ENCODE data around the gene SLC24A3.
A peak's percentile ranks its signal among the peaks of the same experiment; 100 is the strongest.

The SLC24A3 gene

DNA sequence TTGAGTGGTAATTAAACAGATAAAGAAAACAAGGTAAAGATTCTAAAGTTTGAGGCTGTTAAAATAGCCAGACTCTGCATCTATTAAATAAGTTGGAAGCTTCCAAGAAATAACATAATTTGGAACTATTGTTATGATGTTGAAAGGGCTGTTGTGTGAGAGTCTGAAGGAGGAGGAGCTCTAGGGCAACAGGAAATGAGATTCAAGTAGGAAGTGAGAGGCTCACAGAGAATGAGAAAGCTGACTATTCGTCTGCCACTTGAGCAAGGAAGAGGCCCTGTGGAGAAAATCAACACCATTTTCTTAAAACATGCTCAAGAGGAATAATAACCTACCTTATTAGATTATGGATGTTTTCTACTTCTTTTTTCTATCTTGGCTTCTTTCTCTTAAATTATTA, 185.2 kb downstream of the SLC24A3 start:
- peak; percentile 48 for DNase-seq

GRCh38 chr20:19401096-19401495, 188.7 kb downstream of the SLC24A3 start:
- DNase-seq: no peak

DNA sequence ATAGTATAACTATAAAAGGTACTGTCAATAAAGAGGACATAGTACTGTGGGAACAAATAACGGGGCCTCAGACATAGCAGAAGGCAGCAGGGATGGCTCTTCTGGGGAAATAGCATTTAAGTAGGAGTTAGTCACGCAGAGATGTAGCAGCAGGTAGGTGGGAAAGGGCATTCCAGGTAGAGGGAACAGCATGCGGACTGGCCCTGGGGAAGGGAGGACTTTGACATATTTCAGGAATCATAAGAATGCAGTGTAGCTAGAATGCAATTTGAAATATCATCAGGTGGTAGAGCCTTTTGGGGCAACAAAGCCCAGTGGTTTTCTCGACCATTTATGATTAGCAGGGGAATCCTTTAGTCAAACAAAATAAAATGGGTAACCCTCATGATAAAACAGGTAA, 191.1 kb downstream of the SLC24A3 start:
- no peak for DNase-seq

DNA sequence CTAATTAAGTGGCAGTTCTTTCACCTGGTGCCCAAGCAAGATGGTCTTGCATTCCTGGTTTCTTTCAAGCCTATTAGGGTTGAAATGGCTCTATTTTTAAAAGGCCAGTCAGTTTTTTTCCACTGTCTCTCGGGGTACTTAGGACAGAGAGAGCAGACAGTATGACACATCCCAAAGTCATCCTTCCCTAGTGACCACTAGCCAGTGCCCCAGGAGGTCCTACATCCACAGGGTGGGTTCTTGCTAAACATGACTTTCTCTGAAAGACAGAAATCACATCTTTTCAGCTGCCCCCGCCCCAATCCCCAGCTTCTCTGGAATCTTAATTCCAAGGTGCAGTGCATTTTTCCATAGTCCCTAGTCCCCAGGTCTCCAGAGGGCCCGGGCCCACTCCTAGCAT, 192.4 kb downstream of the SLC24A3 start:
- DNase-seq: no peak

GRCh38 chr20:19405958-19406357, 193.5 kb downstream of the SLC24A3 start:
- DNase-seq: no peak

DNA sequence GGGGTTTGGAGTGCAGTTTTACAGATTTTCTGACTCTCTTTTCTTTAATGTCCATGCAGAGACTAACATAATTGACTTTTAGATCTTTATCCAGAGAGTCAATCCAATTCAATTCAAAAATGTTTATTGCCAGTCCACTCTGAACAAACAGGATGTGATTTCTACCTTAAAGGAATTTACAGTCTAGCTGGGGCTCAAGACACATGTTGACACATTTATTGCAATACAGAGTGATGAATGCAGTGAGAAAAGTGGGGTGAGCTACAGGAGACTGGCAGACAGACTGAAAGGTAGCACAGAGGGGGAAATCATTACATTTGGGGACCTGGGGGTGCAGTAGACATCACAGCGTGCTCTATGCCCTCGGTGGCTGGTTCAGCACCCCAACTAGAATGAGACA, 193.9 kb downstream of the SLC24A3 start:
- no peak for DNase-seq

DNA sequence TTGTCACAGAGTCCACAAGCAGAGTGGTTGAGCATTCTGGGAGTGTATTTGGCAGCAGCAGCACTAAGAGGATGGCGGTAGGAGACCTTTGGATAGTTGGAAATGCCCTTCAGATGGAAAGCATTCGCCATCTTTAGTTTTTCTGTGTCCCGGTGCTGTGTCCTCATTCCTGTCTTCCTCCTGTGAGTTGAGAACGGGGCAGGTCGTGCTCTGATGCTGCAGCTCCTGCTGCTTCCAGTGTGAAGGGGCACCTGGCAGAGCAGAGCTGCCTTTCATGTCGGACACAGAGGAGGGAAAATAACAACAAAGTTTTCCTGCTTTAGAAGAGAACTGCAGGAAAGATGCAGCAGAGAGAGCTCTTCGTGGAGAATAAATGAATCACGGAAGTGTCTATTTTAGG, 194.8 kb downstream of the SLC24A3 start:
- DNase-seq: no peak

GRCh38 chr20:19407736-19408135, 195.3 kb downstream of the SLC24A3 start:
- no peak for DNase-seq

DNA sequence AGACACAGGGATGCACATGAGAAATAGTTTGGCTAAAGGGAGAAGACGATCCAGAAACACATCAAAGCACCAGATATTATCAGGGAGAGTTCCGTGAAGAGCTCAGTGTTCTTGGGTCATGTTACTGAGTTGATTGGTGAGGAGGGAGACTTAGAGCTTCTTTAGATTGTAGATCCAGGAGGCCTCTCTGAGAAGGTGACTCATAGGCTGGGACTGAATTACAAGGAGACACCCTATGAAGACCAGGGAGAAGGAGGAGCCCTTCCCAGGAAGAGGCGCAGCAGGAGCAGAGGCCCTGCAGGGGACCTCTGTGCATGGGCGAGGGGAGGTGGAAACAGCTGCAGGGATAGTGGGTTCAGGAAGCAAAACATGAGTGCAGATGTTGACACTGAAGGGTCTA, 196.5 kb downstream of the SLC24A3 start:
- DNase-seq: no peak

- no peak for DNase-seq
Measured at GRCh38 chr20:19411811-19412210, 199.4 kb downstream of the SLC24A3 start.

- DNase-seq: no peak
Measured at GRCh38 chr20:19412254-19412653, 199.8 kb downstream of the SLC24A3 start.

- no peak for DNase-seq
Measured at GRCh38 chr20:19414600-19414999, 202.2 kb downstream of the SLC24A3 start.

GRCh38 chr20:19415786-19416185, 203.3 kb downstream of the SLC24A3 start:
- no peak for DNase-seq

GRCh38 chr20:19416627-19417026, 204.2 kb downstream of the SLC24A3 start:
- no peak for DNase-seq

DNA sequence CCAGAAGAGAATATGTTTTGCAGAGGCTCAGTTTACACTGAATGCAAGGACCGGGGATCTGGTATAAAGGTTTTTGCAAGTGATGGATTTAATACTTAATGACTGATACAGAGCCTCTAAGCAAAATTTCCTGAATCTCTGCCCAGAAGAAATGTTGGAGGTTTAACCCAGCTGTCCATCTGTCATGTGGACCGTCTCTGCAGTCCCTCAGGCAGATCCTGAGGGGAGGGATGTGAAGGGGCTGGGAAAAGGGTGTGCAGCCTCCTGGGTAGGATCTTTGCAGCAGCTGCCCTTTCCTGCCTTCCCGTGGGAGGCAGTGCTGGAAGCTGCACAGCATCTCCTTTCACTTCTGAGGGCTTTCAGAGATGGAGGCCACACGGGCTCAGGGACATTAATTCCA, 207.0 kb downstream of the SLC24A3 start:
- no peak for DNase-seq

DNA sequence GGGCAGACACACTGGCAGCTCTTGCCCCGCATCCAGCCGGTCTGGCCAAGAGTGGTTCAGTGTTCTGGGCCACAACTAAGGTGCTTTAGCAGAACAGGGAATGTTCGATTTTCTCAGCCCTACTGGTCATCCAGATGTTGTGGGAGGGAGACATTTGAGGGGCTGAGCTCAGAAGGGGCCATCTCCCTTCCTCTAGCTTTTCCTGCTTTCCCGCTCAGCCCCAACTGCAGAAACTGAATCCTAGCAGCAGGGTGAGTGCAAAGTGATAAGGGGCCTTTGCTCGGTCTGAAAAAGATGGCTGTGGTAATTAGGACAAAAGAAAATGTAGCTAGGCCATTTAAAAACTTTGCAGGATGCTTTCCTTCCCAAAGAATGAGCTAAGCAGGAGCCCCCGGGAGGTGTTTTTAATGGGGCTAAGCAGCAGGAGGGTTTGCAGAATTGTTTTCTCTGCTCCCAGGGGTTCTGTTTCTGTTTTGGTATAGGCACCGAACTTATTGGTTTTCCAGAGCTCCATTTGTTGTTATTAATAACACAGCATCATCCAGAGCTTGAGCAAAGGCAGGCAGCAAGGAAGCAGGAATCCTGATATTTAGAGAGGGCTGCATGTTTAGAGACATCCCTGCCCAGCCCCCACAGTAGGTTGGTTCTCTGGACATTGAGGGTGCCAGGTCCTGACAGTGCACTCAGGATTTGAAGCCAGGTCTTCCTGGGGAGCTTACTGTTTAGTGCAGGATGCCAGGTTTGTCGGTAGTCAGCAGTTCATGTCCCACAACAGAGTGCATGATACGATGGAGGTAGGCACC, 210.9 kb downstream of the SLC24A3 start:
- DNase-seq: no peak

- DNase-seq: peak; percentile 36
Measured at GRCh38 chr20:19423900-19424620, 211.6 kb downstream of the SLC24A3 start.

GRCh38 chr20:19426356-19426755, 213.9 kb downstream of the SLC24A3 start:
- no peak for DNase-seq

- DNase-seq: no peak
Measured at GRCh38 chr20:19427480-19427879, 215.0 kb downstream of the SLC24A3 start.

DNA sequence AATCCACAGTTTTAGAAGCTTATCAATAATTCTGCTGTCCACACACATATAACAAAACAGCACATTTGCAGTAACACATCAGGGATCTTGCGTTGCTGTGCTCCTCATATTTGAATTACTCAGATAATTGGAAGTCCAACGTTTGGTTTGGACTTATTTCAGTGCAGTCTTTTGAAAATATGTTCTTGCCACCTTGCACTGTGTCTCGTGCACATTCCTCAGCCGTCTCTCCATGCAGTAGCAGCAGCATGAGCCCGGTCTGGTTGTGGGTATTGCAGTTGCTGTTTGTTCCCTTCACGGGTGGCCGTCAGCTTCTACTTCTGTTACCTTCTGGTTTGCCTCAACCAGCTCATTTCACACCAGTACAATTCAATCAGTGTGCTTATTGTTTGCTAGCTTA, 215.5 kb downstream of the SLC24A3 start:
- no peak for DNase-seq

DNA sequence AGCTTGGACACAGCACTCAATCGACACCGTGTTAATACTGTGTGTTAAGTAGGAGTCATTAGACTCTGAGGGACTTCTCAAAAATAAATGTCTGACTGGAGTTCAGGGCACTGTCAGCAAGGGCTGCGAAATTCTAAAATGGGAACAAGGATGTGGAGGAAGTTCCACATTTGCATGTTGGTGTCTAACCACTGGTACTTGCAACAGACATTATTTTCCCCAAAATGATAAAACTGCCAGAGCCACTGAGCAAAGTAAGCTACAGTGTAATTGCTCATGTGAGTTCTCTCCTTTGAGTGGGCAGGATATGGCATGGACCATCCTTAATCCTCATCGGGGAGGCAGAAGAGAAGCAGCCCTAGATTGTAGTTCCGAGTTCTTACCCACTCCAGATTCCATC, 215.9 kb downstream of the SLC24A3 start:
- DNase-seq: peak; percentile 86

DNA sequence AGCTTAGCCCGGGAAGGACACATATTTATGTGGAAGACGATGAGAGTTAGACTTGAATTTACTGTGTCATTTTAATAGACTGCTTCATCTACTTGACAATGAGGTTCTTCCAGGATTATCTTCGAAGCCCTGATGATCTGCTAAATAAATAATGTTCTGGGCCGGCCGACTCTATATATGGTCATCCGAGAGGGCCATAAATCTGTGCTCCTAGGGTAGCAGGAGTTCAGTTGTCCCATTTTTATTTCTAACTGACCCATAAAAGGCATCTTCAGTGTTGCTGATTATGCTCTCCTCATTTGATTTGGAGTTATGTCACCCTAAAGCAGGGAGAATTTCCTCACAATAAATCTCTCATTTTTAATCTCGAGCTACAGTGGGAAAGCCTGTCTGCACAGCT, 217.1 kb downstream of the SLC24A3 start:
- no peak for DNase-seq

DNA sequence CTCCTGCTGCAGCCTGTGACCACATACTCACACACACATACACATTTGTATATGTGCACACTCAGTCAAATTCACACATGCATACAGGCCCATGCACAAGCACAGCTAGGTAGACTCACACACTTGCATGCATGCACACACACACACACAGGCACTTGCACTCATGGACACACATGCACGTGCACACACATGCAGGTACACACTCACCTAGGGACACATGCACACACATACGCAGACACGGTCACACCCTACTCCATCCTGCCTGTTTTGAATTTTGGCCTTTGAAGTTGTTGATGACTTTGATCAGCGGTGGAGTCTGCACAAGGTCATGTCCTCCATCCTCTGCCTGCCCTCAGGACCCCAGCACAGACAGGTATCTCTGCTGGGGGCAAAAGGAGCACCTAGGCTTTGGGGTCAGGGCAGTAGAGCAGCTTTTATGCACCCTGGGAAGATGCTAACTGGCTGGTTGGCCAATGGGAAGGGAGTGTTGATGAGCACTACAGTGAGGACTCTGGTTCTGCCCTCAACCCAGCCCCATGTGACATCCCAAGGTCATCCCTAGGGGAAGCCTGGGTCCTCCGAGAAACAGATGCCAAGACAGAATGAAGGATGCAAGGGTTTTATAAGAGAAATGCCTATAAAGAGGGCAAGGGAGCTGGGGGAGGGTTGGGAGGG, 218.3 kb downstream of the SLC24A3 start:
- DNase-seq: no peak

DNA sequence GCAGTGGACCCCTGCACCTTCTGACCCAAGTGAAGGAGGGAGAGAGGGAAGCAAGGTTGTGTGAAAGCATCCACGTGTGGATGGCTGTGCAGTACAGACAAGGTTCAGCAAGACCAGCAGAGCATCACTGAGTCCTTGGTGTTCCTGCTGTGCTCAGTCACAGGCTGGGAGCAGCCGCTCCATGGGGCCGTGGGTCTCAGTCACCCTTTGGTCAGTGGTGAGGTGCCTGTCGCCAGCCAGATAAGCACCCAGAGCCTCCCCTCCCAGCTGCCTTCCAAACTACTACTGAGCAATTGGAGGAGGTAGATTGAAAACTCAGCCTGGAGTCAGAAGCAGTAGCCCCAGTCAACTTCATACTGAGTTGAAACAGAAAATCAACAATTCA, 218.9 kb downstream of the SLC24A3 start:
- no peak for DNase-seq

Data from suppressor macrophage treated with lipopolysaccharide for 4 hours (primary cell).